OCI-LY1 (cell line): Measurements from ENCODE around the gene QSER1.

Source experiments
- CTCF ChIP-seq: fragments of 200-600 bp; sonication (generic), shearing (Covaris generic); IDR thresholded peaks from 2 replicates; pipeline ENCODE4 v1.5.1; 2017; ENCODE audit warnings: mild to moderate bottlenecking, antibody characterized with exemption, low read length, moderate library complexity, mixed read lengths
- EZH2 ChIP-seq: fragments of 200-600 bp; sonication (generic), shearing (Covaris generic); IDR thresholded peaks from 2 replicates; pipeline ENCODE4 v1.8.0; 2017; ENCODE audit warnings: borderline replicate concordance, mixed run types, mild to moderate bottlenecking, antibody characterized with exemption, low read length, moderate library complexity, mixed read lengths

GRCh38 chr11:32985600-32985999 is 93.0 kb downstream of the QSER1 start:
- TF ChIP-seq CTCF (no peak), EZH2 (no peak)
